Cardiac fibroblast (primary cell): Measurements from ENCODE around the gene NVL.

Source experiments
- DNase-seq, 2 donors: peaks; one replicate each; pipeline versions ENCODE4 v3.0.0 to v3.0.0-alpha.2; 2010; ENCODE audit warnings: low read depth in 2 of 2
- H3K4me3 ChIP-seq, 2 donors: replicated peaks in 1 of 2; 1 replicate in 1 of 2; 2 replicates in 1 of 2; pipeline ENCODE4 v1.5.1; 2011; ENCODE audit warnings: low read depth in 2 of 2, low read length in 2 of 2, mild to moderate bottlenecking in 2 of 2, moderate library complexity in 1 of 2
- CTCF ChIP-seq: IDR thresholded peaks from one replicate; pipeline ENCODE4 v1.5.1; 2011; ENCODE audit warnings: low read depth, mild to moderate bottlenecking, low read length, inconsistent platforms

Gene NVL

GRCh38 chr1:224205438-224205840 lies 124.5 kb downstream of the NVL start:
- TF ChIP-seq CTCF, result no peak
- H3K4me3 ChIP-seq, result no peak overlapping the region
- DNase-seq, result peak; percentile 60 to 83

GRCh38 chr1:224203243-224204016 lies 126.5 kb downstream of the NVL start:
- no peak overlapping the region for H3K4me3 ChIP-seq
- no peak for TF ChIP-seq CTCF
- DNase-seq, result peak; percentile 32 to 55

GRCh38 chr1:224201853-224202252 lies 128.1 kb downstream of the NVL start:
- H3K4me3 ChIP-seq, result no peak overlapping the region
- DNase-seq, result no peak
- no peak for TF ChIP-seq CTCF

- no peak for TF ChIP-seq CTCF
- no peak for DNase-seq
These were observed 128.6 kb downstream of the NVL start for GRCh38 chr1:224201383-224201782.

GRCh38 chr1:224199679-224200078 lies 130.3 kb downstream of the NVL start:
- no peak for DNase-seq
- H3K4me3 ChIP-seq, result no peak overlapping the region
- TF ChIP-seq CTCF, result no peak

More at GRCh38 chr1:224201383-224201782, 128.6 kb downstream of the NVL start:
- H3K4me3 ChIP-seq, result no peak overlapping the region

GRCh38 chr1:224198572-224198971 lies 131.4 kb downstream of the NVL start:
- DNase-seq, result no peak
- H3K4me3 ChIP-seq, result no peak overlapping the region
- no peak for TF ChIP-seq CTCF
